SJSA1 (cell line): ENCODE results near the gene ACD. TPM values are rescaled to one million over a fixed set of nuclear protein-coding genes. Genes with fewer than 3 reads are reported as not detected.
A peak's percentile ranks its signal among the peaks of the same experiment; 100 is the strongest.

Experiments
- DNase-seq, 2 experiments: peaks; one replicate each; pipeline ENCODE4 v3.0.0-alpha.2; 2015 to 2020; ENCODE audit warnings: low spot score in 2 of 2, low read depth in 1 of 2
- H3K27ac ChIP-seq: fragments of 250-450 bp; sonication (Bioruptor Pico); 2 replicates; pipeline ENCODE4 v1.5.1; 2020; ENCODE audit warnings: mild to moderate bottlenecking, moderate library complexity
- H3K27me3 ChIP-seq: fragments of 250-450 bp; sonication (Bioruptor Pico); replicated peaks from 2 replicates; pipeline ENCODE4 v1.5.1; 2020; ENCODE audit warnings: mild to moderate bottlenecking, moderate library complexity
- H3K36me3 ChIP-seq: fragments of 250-450 bp; sonication (Bioruptor Pico); 2 replicates; pipeline ENCODE4 v1.5.1; 2020; ENCODE audit warnings: mild to moderate bottlenecking
- H3K4me1 ChIP-seq: fragments of 250-450 bp; sonication (Bioruptor Pico); replicated peaks from 2 replicates; pipeline ENCODE4 v1.6.1; 2021; ENCODE audit warnings: mild to moderate bottlenecking
- H3K4me3 ChIP-seq: fragments of 250-450 bp; sonication (Bioruptor Pico); 2 replicates; pipeline ENCODE4 v1.5.1; 2020; ENCODE audit warnings: mild to moderate bottlenecking
- H3K9me3 ChIP-seq: fragments of 250-450 bp; sonication (Bioruptor Pico); replicated peaks from 2 replicates; pipeline ENCODE4 v1.5.1; 2020; ENCODE audit warnings: mild to moderate bottlenecking
- total RNA-seq: library from RNA; depleted of rRNA; stranded (reverse); fragments of >200 nt; shearing (Covaris generic); gene quantifications from 2 replicates; pipeline ENCODE4 v1.2.3, GENCODE V29; 2014

Gene ACD
- total RNA-seq, 1 experiment from 2014 or later, result 33.0 TPM

DNA sequence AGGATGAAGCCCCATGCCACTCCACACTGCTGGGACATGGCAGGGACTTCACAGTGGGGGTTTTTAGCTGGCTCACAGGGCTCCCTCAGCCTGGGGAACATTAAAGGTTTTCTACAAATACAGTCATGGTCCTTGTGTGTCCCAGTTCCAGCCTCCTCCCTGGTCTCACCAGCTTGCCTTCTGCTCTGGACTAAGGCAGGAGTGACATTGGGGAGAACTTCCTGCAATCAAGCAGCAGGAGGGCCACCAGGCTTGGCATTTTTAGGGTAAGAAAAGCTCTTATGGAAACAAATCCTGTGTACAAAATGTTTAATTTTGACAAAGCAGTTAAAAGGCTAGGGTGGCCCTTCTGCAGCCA is 2.6 kb upstream of the ACD start:
- peaks cover 22% of the 10 kb centered on the region for H3K36me3 ChIP-seq

DNA sequence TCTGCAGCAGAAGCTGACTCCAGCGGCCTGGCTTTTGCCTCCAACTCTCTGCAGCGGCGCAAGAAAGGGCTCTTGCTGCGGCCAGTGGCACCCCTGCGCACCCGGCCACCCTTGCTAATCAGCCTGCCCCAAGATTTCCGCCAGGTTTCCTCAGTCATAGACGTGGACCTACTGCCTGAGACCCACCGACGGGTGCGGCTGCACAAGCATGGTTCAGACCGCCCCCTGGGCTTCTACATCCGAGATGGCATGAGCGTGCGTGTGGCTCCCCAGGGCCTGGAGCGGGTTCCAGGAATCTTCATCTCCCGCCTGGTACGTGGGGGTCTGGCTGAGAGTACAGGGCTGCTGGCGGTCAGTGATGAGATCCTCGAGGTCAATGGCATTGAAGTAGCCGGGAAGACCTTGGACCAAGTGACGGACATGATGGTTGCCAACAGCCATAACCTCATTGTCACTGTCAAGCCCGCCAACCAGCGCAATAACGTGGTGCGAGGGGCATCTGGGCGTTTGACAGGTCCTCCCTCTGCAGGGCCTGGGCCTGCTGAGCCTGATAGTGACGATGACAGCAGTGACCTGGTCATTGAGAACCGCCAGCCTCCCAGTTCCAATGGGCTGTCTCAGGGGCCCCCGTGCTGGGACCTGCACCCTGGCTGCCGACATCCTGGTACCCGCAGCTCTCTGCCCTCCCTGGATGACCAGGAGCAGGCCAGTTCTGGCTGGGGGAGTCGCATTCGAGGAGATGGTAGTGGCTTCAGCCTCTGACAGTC is 2.0 kb upstream of the ACD start:
- no peaks in the 10 kb centered on the region for H3K27me3 ChIP-seq
- H3K4me1 ChIP-seq, result peaks cover 35% of the 10 kb centered on the region
- H3K36me3 ChIP-seq, result peaks cover 28% of the 10 kb centered on the region
- no peak for DNase-seq
- H3K27ac ChIP-seq, result no peak overlapping the region
- H3K4me3 ChIP-seq, result no peak overlapping the region
- H3K9me3 ChIP-seq, result peaks cover 2% of the 10 kb centered on the region; the same call in 1 of the 2 replicates

More for the DNA sequence above, 2.6 kb upstream of the ACD start:
- no peak for DNase-seq
- Histone ChIP-seq H3K27me3 (no peaks in the 10 kb centered on the region), H3K27ac (no peak overlapping the region), H3K4me3 (no peak overlapping the region), H3K4me1 (peaks cover 40% of the 10 kb centered on the region), H3K9me3 (peaks cover 2% of the 10 kb centered on the region; the same call in 1 of the 2 replicates)

DNA sequence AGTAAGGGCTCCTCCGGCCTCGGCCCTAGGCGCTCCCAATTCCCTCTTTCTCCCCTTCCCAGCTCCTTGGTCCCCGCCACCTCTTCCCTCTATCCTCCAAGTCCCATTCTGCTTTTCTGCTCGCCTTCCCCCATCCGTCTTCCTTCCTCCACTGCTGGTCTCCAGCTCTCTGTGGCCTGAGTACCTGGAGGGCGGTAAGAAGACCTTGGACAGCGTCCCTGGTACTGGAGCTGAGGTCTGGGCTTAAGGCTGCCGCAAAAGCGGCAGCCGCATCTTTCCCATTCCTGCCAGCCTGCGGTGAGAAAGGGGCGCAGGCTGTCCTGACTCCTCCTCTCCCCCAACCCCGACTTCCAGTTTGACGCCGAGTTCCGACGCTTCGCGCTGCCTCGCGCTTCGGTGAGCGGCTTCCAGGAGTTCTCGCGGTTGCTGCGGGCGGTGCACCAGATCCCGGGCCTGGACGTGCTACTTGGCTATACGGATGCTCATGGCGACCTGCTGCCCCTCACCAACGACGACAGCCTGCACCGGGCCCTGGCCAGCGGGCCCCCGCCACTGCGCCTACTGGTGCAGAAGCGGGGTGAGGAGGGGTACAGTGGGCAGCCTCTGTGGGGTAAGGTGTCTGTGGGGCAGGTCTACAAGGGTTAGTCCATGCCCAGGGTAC is 1.2 kb upstream of the ACD start:
- H3K9me3 ChIP-seq, result peaks cover 2% of the 10 kb centered on the region; the same call in 1 of the 2 replicates
- H3K4me1 ChIP-seq, result peaks cover 29% of the 10 kb centered on the region
- H3K36me3 ChIP-seq, result peaks cover 34% of the 10 kb centered on the region
- peak overlapping the region; percentile 77 for H3K4me3 ChIP-seq
- no peak for DNase-seq
- no peaks in the 10 kb centered on the region for H3K27me3 ChIP-seq
- no peak overlapping the region for H3K27ac ChIP-seq

GRCh38 chr16:67660564-67661028 is 536 bp upstream of the ACD start, which contains the start of gene PARD6A:
Gene PARD6A (plus strand): TSS chr16:67660960. CDS start chr16:67661039, 79 bp downstream.
- Histone ChIP-seq H3K27me3 (no peaks in the 10 kb centered on the region), H3K4me3 (peak within 1 kb of the TSS; percentile 77), H3K36me3 (peaks cover 41% of the 10 kb centered on the region), H3K27ac (peak within 1 kb of the TSS; percentile 31), H3K9me3 (peaks cover under 1% of the 10 kb centered on the region; the same call in 1 of the 2 replicates), H3K4me1 (peaks cover 23% of the 10 kb centered on the region)
- peak; percentile 92 to 97 for DNase-seq

DNA sequence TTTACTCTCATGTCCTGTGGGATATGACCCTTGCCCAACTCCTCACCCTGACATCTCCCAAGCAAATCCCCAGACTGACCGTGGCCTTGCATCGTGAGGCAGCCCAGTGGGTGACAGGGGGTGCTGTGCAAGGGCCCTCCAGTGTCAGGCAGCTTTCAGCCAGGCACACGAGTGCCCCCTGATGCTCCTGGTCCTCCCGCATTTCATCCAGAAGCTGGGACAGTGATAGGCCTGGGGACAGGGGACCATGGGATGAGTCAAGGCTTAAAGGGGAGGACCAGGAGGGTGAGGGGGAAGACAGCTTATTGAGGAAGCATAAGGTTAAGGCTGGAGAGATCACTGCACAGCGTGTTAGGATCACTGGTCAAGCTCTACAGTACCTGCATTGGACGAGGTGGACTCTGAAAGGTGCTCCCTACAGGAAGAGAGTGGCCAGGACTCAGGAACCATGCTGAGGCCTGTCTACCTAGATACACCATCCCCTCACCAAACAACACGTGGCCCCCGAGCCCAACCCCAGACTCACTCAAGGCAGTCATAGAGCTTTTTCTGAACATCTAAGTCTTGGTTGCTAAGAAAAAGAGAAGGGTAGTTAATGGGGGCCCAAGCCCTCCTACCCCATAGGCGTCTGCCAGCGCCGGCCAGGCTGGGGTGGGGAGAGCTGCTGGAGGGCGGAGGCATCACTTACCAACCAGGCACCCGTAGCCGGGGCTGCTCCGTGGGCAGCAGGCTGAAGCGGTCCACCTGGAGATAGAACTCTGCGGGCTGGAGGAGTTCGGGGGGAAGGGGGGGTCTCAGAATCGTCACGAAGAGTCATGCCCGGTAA is 998 bp downstream of the ACD start:
- Histone ChIP-seq H3K27ac (no peak overlapping the region), H3K36me3 (peaks cover 55% of the 10 kb centered on the region), H3K4me1 (peaks cover 36% of the 10 kb centered on the region), H3K27me3 (no peaks in the 10 kb centered on the region), H3K4me3 (peak overlapping the region; percentile 77), H3K9me3 (no peaks in the 10 kb centered on the region; the same call in 1 of the 2 replicates)
- DNase-seq, result no peak

- Histone ChIP-seq H3K36me3 (peaks cover 58% of the 10 kb centered on the region), H3K4me1 (peaks cover 46% of the 10 kb centered on the region), H3K9me3 (no peaks in the 10 kb centered on the region; the same call in none of the 2 replicates), H3K27me3 (no peaks in the 10 kb centered on the region), H3K4me3 (no peak overlapping the region), H3K27ac (no peak overlapping the region)
- DNase-seq, result no peak
Observed at GRCh38 chr16:67657751-67658518, 2.1 kb downstream of the ACD start.

DNA sequence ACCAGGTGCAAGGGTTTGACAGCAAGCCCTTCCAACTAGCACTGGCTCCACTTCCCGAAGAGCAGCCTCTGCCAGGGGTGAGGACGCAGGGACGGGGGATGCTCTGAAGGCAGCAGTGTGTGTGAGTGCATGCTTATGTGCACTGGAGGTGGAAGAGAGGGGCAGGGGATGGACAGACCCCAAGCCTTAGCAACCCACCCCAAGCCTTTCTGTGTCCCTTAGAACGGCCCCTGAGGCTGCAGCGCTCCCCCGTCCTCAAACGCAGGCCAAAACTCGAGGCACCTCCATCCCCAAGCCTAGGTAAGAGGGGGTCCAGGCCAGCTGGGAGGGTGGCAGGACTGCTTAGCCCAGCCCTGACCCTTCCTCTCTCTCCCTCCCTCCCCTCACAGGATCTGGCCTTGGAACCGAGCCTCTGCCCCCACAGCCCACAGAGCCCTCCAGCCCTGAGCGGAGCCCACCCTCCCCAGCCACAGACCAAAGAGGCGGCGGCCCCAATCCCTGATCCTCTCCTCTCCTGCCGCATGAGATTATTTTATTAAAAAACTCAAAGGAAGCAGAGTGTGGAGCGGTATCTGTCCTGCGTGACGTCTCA is 2.9 kb downstream of the ACD start:
- DNase-seq, result no peak
- H3K9me3 ChIP-seq, result no peaks in the 10 kb centered on the region; the same call in none of the 2 replicates
- H3K4me3 ChIP-seq, result no peak overlapping the region
- H3K36me3 ChIP-seq, result peaks cover 58% of the 10 kb centered on the region
- no peak overlapping the region for H3K27ac ChIP-seq
- H3K4me1 ChIP-seq, result peaks cover 52% of the 10 kb centered on the region
- peaks cover 5% of the 10 kb centered on the region for H3K27me3 ChIP-seq

- H3K4me3 ChIP-seq, result no peak overlapping the region
- H3K9me3 ChIP-seq, result no peaks in the 10 kb centered on the region; the same call in none of the 2 replicates
- peaks cover 52% of the 10 kb centered on the region for H3K4me1 ChIP-seq
- no peak overlapping the region for H3K27ac ChIP-seq
- peaks cover 58% of the 10 kb centered on the region for H3K36me3 ChIP-seq
- DNase-seq, result no peak
- peaks cover 11% of the 10 kb centered on the region for H3K27me3 ChIP-seq
Observed at GRCh38 chr16:67656344-67657016, 3.6 kb downstream of the ACD start.

GRCh38 chr16:67655363-67655762 is 4.7 kb downstream of the ACD start:
- Histone ChIP-seq H3K4me3 (no peak overlapping the region), H3K4me1 (peaks cover 45% of the 10 kb centered on the region), H3K27ac (no peak overlapping the region), H3K9me3 (no peaks in the 10 kb centered on the region; the same call in none of the 2 replicates), H3K36me3 (peaks cover 58% of the 10 kb centered on the region), H3K27me3 (peaks cover 19% of the 10 kb centered on the region)
- no peak for DNase-seq

DNA sequence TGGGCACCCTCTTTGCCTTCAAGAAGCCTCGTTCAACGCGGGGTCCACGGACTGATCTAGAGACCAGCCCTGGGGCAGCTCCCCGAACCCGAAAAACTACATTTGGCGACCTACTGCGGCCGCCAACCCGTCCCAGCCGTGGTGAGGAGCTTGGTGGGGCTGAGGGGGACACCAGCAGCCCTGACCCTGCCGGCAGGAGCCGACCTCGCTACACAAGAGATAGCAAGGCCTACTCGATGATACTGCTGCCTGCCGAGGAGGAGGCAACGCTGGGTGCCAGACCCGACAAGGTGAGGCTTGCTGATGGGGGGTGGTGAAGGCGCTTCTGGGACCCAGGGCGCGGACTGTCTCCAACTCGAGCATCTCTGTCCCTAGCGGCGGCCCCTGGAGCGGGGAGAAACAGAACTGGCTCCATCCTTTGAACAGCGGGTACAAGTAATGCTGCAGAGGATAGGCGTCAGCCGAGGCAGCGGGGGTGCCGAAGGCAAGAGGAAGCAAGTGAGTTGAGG is 5.6 kb downstream of the ACD start:
- no peak for DNase-seq
- H3K36me3 ChIP-seq, result peaks cover 53% of the 10 kb centered on the region
- peak overlapping the region; percentile 38 for H3K27ac ChIP-seq
- H3K4me3 ChIP-seq, result peak overlapping the region; percentile 74; the same call in 1 of the 2 replicates
- H3K9me3 ChIP-seq, result no peaks in the 10 kb centered on the region; the same call in 1 of the 2 replicates
- H3K4me1 ChIP-seq, result peaks cover 40% of the 10 kb centered on the region
- H3K27me3 ChIP-seq, result peaks cover 28% of the 10 kb centered on the region

DNA sequence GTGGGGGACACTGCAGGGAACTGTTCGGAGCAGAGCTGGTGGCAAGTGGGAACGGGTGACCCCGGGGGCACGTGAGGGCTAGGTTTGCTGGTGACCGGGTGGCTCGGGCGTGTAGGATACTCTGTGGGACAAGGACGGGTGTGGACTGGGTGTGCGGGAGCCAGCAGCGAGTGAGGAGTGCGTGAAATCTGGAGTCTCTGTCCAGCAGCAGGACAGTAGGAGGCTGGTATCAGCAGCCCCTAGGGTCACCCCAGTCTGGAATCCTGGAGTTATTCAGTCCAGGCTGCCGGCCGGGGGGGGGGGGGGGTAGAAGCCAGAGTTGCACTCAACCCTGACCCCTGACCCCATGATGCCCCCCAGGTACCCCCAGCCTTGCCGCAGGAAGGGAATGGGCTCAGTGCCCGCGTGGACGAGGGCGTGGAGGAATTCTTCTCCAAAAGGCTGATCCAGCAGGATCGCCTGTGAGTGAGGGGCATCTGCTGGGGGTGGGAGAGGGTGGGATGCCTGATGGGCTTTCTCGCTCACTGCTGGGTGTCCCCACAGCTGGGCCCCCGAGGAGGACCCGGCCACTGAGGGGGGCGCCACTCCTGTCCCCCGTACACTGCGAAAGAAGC is 6.2 kb downstream of the ACD start:
- no peaks in the 10 kb centered on the region; the same call in 1 of the 2 replicates for H3K9me3 ChIP-seq
- DNase-seq, result no peak
- H3K27ac ChIP-seq, result peak overlapping the region; percentile 38
- peak overlapping the region; percentile 74 for H3K4me3 ChIP-seq
- H3K27me3 ChIP-seq, result peaks cover 34% of the 10 kb centered on the region
- peaks cover 48% of the 10 kb centered on the region for H3K36me3 ChIP-seq
- peaks cover 34% of the 10 kb centered on the region for H3K4me1 ChIP-seq
